ENCODE data around the gene IBA57. TPM values are rescaled to one million over a fixed set of nuclear protein-coding genes. Genes with fewer than 3 reads are reported as not detected.
A peak's percentile ranks its signal among the peaks of the same experiment; 100 is the strongest.

The IBA57 gene
- total and polyA plus RNA-seq, 2 of the 8 experiments (the other 6 are each of a cell fraction or from before 2014, with no cell fraction given) = 2.6 to 5.9 TPM

DNA sequence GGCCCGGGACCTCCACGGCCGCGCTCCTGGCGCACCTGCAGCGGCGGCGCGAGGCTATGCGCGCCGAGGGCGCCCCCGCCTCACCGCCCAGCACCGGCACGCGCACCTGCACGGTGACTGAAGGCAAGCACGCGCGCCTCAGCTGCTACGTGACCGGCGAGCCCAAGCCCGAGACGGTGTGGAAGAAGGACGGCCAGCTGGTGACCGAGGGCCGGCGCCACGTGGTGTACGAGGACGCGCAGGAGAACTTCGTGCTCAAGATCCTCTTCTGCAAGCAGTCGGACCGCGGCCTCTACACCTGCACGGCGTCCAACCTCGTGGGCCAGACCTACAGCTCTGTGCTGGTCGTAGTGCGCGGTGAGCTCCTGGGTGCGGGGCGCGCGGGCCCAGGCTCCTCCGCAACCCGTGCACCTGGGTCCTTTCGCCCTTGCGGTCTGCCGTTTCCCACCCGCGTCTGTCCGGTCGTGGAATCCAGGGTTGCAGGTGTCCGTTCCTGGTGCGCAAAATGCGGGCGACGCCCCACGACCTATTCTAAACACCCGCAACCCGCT lies 46.9 kb downstream of the IBA57 start (continued):
- TF ChIP-seq RXRA (IDR thresholded peaks at IDR 0.05; ENCODE audit: insufficient read depth, low read depth, low read length) = no peak
- TF ChIP-seq SIN3A (conservative IDR thresholded peaks at IDR 0.05 in 1 of 2, IDR thresholded peaks at IDR 0.05 in 1 of 2; ENCODE audit: low read depth in 1 of 2, low read length in 2 of 2) = no peak
- no peak for TF ChIP-seq TEAD4 (IDR thresholded peaks at IDR 0.05; ENCODE audit: low read depth, low read length)
- peak; percentile 94 for TF ChIP-seq MAX (IDR thresholded peaks at IDR 0.05)
- no peak for TF ChIP-seq USF2 (IDR thresholded peaks at IDR 0.05; ENCODE audit: low read length)
- TF ChIP-seq CBX5 (IDR thresholded peaks at IDR 0.05; ENCODE audit: low read depth, low read length) = no peak
- no peak for TF ChIP-seq CBX8 (IDR thresholded peaks at IDR 0.05; ENCODE audit: borderline replicate concordance, low read depth, low read length)
- no peak for TF ChIP-seq CTBP2 (IDR thresholded peaks at IDR 0.05; ENCODE audit: borderline replicate concordance, insufficient read depth, insufficient read length, low read length)
